SK-N-SH (cell line): ENCODE results near the gene C6orf15. TPM values are rescaled to one million over a fixed set of nuclear protein-coding genes. Genes with fewer than 3 reads are reported as not detected.
A peak's percentile ranks its signal among the peaks of the same experiment; 100 is the strongest.

Experiments used
- CTCF ChIA-PET: fragments of 300-600, 350-600 bp; formaldehyde crosslinking; extraction: SDS; loops from one replicate; lab custom pipeline; 2021; lab: Yijun Ruan, JAX
- POLR2A ChIA-PET: fragments of 350-600 bp; sonication (Branson Sonifier 250); formaldehyde crosslinking; extraction: SDS; loops from one replicate; lab custom pipeline; 2020; ENCODE audit warnings: antibody characterized with exemption, inconsistent platforms; lab: Yijun Ruan, JAX
- DNase-seq: peaks from one replicate; pipeline ENCODE4 v3.0.0; 2012
- H2AFZ ChIP-seq: fragments of 200-600 bp; sonication (generic); 2 replicates; pipeline ENCODE4 v1.8.1; 2016; ENCODE audit warnings: antibody characterized with exemption, mild to moderate bottlenecking, low read depth
- H3F3A ChIP-seq: fragments of 200-600 bp; sonication (generic); replicated peaks from 2 replicates; pipeline ENCODE3; 2016; ENCODE audit warnings: antibody characterized with exemption, mild to moderate bottlenecking; ENCODE audit not compliant: insufficient read depth
- H3K27ac ChIP-seq, 2 experiments: fragments of 200-500 bp in 1 of 2; fragments of 200-600 bp in 1 of 2; sonication (Bioruptor generic) in 1 of 2; sonication (generic), shearing (Covaris generic) in 1 of 2; 2 replicates each; pipeline versions ENCODE4 v1.5.1 to v1.6.1; 2014 to 2016; ENCODE audit warnings: low read depth in 2 of 2, inconsistent platforms in 1 of 2, low read length in 1 of 2, mild to moderate bottlenecking in 1 of 2, mixed read lengths in 1 of 2
- H3K27me3 ChIP-seq: fragments of 200-600 bp; sonication (generic), shearing (Covaris generic); 2 replicates; pipeline ENCODE4 v1.6.1; 2016; ENCODE audit warnings: mixed run types; ENCODE audit not compliant: insufficient read depth
- H3K36me3 ChIP-seq, 2 experiments: fragments of 200-500 bp in 1 of 2; fragments of 200-600 bp in 1 of 2; sonication (Bioruptor generic) in 1 of 2; sonication (generic) in 1 of 2; replicated peaks in 1 of 2; 2 replicates each; pipeline versions ENCODE3 to v1.5.1; 2014 to 2016; ENCODE audit warnings: low read length in 1 of 2, mild to moderate bottlenecking in 1 of 2; ENCODE audit not compliant: insufficient read depth in 2 of 2, control insufficient read depth in 1 of 2
- H3K4me1 ChIP-seq, 2 experiments: fragments of 200-500 bp in 1 of 2; fragments of 200-600 bp in 1 of 2; sonication (Bioruptor generic) in 1 of 2; sonication (generic), shearing (Covaris generic) in 1 of 2; 2 replicates each; pipeline versions ENCODE4 v1.5.1 to v1.6.1; 2014 to 2016; ENCODE audit warnings: low read depth in 1 of 2, low read length in 1 of 2, mixed run types in 1 of 2; ENCODE audit not compliant: insufficient read depth in 2 of 2, control insufficient read depth in 1 of 2
- H3K4me2 ChIP-seq: fragments of 200-600 bp; sonication (generic), shearing (Covaris generic); 2 replicates; pipeline ENCODE4 v1.6.1; 2017; ENCODE audit warnings: mixed run types
- H3K4me3 ChIP-seq, 2 experiments: fragments of 200-500 bp in 1 of 2; fragments of 200-600 bp in 1 of 2; sonication (Bioruptor generic) in 1 of 2; sonication (generic), shearing (Covaris generic) in 1 of 2; 2 replicates each; pipeline versions ENCODE4 v1.5.1 to v1.8.1; 2014 to 2016; ENCODE audit warnings: low read depth in 2 of 2, inconsistent platforms in 1 of 2, low read length in 1 of 2, mild to moderate bottlenecking in 1 of 2, mixed read lengths in 1 of 2, moderate library complexity in 1 of 2
- H3K79me2 ChIP-seq: fragments of 200-600 bp; sonication (generic); 2 replicates; pipeline ENCODE4 v1.8.1; 2017; ENCODE audit warnings: mild to moderate bottlenecking; ENCODE audit not compliant: insufficient read depth
- H3K9ac ChIP-seq: fragments of 200-600 bp; sonication (generic); 2 replicates; pipeline ENCODE4 v1.6.1; 2017; ENCODE audit warnings: mixed run types
- H3K9me2 ChIP-seq: fragments of 200-600 bp; sonication (generic); 2 replicates; pipeline ENCODE4 v1.6.1; 2017; ENCODE audit warnings: mixed run types
- H3K9me3 ChIP-seq: fragments of 200-600 bp; sonication (generic); 2 replicates; pipeline ENCODE4 v1.6.1; 2017; ENCODE audit warnings: mixed run types, mild to moderate bottlenecking, moderate library complexity
- H4K20me1 ChIP-seq: fragments of 200-600 bp; sonication (generic); 2 replicates; pipeline ENCODE4 v1.6.1; 2017; ENCODE audit warnings: mild to moderate bottlenecking, mixed run types; ENCODE audit not compliant: insufficient read depth
- ELF1 ChIP-seq: IDR thresholded peaks from 2 replicates; pipeline ENCODE4 v1.4.0; 2012
- GABPA ChIP-seq: IDR thresholded peaks from 2 replicates; pipeline ENCODE4 v1.4.0; 2012; ENCODE audit warnings: low read depth, mild to moderate bottlenecking
- JUND ChIP-seq: IDR thresholded peaks from 2 replicates; pipeline ENCODE4 v1.4.0; 2012
- RAD21 ChIP-seq: IDR thresholded peaks from 2 replicates; pipeline ENCODE4 v1.6.1; 2012; ENCODE audit warnings: mild to moderate bottlenecking, low read length
- RXRA ChIP-seq: IDR thresholded peaks from 2 replicates; pipeline ENCODE4 v1.4.0; 2012; ENCODE audit warnings: low read depth, mild to moderate bottlenecking, borderline replicate concordance
- SMC3 ChIP-seq: IDR thresholded peaks from 2 replicates; pipeline ENCODE4 v1.6.1; 2012; ENCODE audit warnings: low read depth, low read length, improper control_type of control experiment
- WGBS: methylation state at CpG from one replicate; pipeline ENCODE4 v1.1.6; 2017; ENCODE audit warnings: low lambda C conversion rate; 5-methylcytosine and 5-hydroxymethylcytosine counted together
- polyA plus RNA-seq, 3 experiments: library from polyadenylated mRNA; depleted of rRNA; stranded (reverse); fragments of >200 nt; gene quantifications; 2 replicates each; pipeline ENCODE4 v1.2.3, GENCODE V29; 2012
- TF ChIP-seq, protein P1 (sequence below): IDR thresholded peaks from 2 replicates; pipeline ENCODE4 v1.6.1; 2012; ENCODE audit warnings: mild to moderate bottlenecking, low read depth, low read length, moderate library complexity

C6orf15 gene
- polyA plus RNA-seq, 1 of the 3 experiments (the other 2 are of a cell fraction): not detected

- H3K9me3 ChIP-seq: no peaks in the 10 kb centered on the region
- peaks cover 4 to 14% of the 10 kb centered on the region in 2 experiments; a peak in 3 of 4 replicates for H3K4me1 ChIP-seq
- H3K9ac ChIP-seq: no peak overlapping the region
- CTCF ChIA-PET: interaction anchor here (1.2 kb wide), 1 partner anchor 31 kb away, joined by 4 read pairs; no protein-coding TSS in a partner anchor
- no peak overlapping the region for H3K4me2 ChIP-seq
- DNase-seq: no peak
- H3K9me2 ChIP-seq: no peaks in the 10 kb centered on the region
- no peak overlapping the region for H3K4me3 ChIP-seq
- H2AFZ ChIP-seq: no peak overlapping the region
- no peaks in the 10 kb centered on the region for H3K36me3 ChIP-seq
- peaks cover 30% of the 10 kb centered on the region for H3K79me2 ChIP-seq
- peaks cover 8% of the 10 kb centered on the region for H3F3A ChIP-seq
- 0 out of 2 replicates have a peak, but pooled peaks cover 2% of the 10 kb centered on the region for H4K20me1 ChIP-seq
- POLR2A ChIA-PET: no interaction called here
- 72% methylated on average over 4 of the region's 7 CpGs for WGBS
- no peaks in the 10 kb centered on the region for H3K27me3 ChIP-seq
- H3K27ac ChIP-seq: no peak overlapping the region
- TF ChIP-seq SMC3 (no peak), RXRA (no peak)
Measured at GRCh38 chr6:31118178-31118577, 5.8 kb upstream of the C6orf15 start.

DNA sequence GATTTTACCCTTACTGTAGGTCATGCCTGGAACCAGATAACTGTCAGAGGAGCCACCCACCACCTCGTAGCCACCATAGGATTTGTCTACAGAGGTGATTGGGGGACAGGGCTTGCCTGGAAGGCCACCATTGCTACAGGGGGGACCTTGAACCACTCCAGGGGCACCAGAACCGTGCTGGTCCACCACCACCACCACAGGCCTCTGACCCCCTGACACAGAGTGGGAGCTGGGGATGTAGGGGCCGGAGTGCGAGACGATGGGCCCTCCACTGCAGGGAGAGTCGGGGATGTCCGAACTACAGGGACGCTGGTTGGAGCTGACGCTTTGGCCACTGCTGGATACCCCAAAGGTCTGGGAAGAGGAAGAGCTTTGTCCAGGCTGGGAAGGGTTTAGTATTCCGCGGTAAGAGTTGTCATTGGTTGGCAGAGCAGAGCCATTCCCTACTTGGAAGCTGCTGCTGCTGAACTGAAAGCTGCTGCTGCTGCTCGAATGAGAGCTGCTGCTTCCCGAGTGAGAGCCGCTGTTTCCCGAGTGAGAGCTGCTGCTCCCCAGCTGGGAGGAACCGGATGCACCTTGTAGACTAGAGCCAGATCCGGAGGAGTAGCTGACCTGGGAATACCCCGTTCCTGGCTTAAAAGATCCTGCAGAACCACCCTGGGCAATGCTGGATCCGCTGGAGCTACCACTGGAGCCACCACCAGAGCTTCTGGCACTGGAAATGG is 4.4 kb upstream of the C6orf15 start:
- H3K9ac ChIP-seq: no peak overlapping the region; the same call in 1 of the 2 replicates
- peak overlapping the region; percentile 27 to 49; a peak in 3 of 4 replicates for H3K4me3 ChIP-seq

More for the DNA sequence above, 4.4 kb upstream of the C6orf15 start:
- no peak for DNase-seq
- Histone ChIP-seq H3F3A (peaks cover 5% of the 10 kb centered on the region), H3K27ac (no peak overlapping the region; a peak in 1 of 4 replicates), H3K4me1 (peaks cover 2 to 12% of the 10 kb centered on the region in 2 experiments; a peak in 3 of 4 replicates), H3K79me2 (peaks cover 30% of the 10 kb centered on the region), H3K36me3 (no peaks in the 10 kb centered on the region), H3K9me2 (no peaks in the 10 kb centered on the region), H3K4me2 (peak overlapping the region; percentile 85), H2AFZ (no peak overlapping the region), H4K20me1 (no peaks in the 10 kb centered on the region), H3K27me3 (no peaks in the 10 kb centered on the region), H3K9me3 (no peaks in the 10 kb centered on the region)
- TF ChIP-seq, protein P1, sequence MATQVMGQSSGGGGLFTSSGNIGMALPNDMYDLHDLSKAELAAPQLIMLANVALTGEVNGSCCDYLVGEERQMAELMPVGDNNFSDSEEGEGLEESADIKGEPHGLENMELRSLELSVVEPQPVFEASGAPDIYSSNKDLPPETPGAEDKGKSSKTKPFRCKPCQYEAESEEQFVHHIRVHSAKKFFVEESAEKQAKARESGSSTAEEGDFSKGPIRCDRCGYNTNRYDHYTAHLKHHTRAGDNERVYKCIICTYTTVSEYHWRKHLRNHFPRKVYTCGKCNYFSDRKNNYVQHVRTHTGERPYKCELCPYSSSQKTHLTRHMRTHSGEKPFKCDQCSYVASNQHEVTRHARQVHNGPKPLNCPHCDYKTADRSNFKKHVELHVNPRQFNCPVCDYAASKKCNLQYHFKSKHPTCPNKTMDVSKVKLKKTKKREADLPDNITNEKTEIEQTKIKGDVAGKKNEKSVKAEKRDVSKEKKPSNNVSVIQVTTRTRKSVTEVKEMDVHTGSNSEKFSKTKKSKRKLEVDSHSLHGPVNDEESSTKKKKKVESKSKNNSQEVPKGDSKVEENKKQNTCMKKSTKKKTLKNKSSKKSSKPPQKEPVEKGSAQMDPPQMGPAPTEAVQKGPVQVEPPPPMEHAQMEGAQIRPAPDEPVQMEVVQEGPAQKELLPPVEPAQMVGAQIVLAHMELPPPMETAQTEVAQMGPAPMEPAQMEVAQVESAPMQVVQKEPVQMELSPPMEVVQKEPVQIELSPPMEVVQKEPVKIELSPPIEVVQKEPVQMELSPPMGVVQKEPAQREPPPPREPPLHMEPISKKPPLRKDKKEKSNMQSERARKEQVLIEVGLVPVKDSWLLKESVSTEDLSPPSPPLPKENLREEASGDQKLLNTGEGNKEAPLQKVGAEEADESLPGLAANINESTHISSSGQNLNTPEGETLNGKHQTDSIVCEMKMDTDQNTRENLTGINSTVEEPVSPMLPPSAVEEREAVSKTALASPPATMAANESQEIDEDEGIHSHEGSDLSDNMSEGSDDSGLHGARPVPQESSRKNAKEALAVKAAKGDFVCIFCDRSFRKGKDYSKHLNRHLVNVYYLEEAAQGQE: no peak; the same call in 1 of the 2 replicates
- no peak for TF ChIP-seq RAD21
- TF ChIP-seq ELF1: no peak
- TF ChIP-seq GABPA: peak; percentile 30; the same call in 1 of the 2 replicates
- no peak for TF ChIP-seq JUND
- CTCF ChIA-PET: interaction anchor here (0.7 to 2.1 kb wide), 5 partner anchors 11 to 663 kb away, joined by 3 to 7 read pairs (median 4); no protein-coding TSS in a partner anchor
- POLR2A ChIA-PET: no interaction called here
- WGBS: 73% methylated on average over 9 of the region's 19 CpGs
